ENCODE data around the gene CLEC1B.

GRCh38 chr12:9977916-9978315 lies 21.0 kb downstream of the CLEC1B start:
- TF ChIP-seq CTCF (IDR thresholded peaks at IDR 0.05; ENCODE audit: poor library complexity) = no peak
- no peak for TF ChIP-seq EZH2 (IDR thresholded peaks at IDR 0.05; ENCODE audit: borderline replicate concordance)
